SU-DHL-6 (cell line): ENCODE data around the gene BCO2.

ENCODE experiments used
- CTCF ChIP-seq: fragments of 200-600 bp; sonication (generic); IDR thresholded peaks from one replicate; pipeline ENCODE4 v1.5.1; 2017; ENCODE audit warnings: antibody characterized with exemption, mild to moderate bottlenecking, low read length, moderate library complexity; ENCODE audit not compliant: insufficient read depth, poor library complexity, severe bottlenecking
- EZH2phosphoT487 ChIP-seq: fragments of 200-600 bp; sonication (generic), shearing (Covaris generic); conservative IDR thresholded peaks from 2 replicates; pipeline ENCODE4 v1.6.1; 2018; ENCODE audit warnings: mild to moderate bottlenecking, antibody characterized with exemption, low read length, moderate library complexity, mixed read lengths

DNA sequence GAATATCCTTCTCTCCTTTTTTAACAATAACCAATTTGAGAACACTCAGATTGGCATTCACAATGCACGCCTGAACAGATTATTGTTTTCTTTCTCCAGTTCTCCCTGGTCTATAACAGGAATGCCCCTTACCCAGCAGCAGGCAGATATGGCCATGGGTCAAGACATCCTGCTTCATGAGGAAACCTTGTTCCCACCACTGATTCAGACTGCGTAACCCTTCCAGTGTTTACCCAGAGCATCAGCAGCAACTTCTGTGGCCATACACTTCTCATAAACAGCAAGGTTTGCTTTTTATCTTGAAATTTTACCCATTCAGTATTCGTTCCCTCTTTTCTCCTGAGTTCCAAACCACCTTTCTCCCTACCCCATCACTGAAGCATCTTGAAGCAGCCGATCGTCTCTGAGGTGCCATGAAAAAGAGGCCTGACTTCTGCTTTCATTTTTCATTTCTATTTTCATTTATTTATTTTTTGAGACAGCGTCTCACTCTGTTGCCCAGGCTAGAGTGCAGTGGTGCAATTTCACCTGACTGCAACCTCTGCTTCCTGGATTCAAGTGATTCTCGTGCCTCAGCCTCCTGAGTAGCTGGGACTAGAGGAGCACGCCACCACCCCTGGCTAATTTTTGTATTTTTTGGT, 60.6 kb downstream of the BCO2 start:
- TF ChIP-seq CTCF (no peak), EZH2phosphoT487 (no peak)
